Smooth muscle cell (in vitro differentiated cells): ENCODE results near the gene EIF5AL1. TPM values are rescaled to one million over a fixed set of nuclear protein-coding genes. Genes with fewer than 3 reads are reported as not detected.

Experiments
- DNase-seq: peaks from one replicate; lab custom pipeline; 2025; ENCODE audit not compliant: unreplicated experiment; lab: John Stamatoyannopoulos, UW
- H2AFZ ChIP-seq: fragments of 200-600 bp; sonication (generic); 2 replicates; pipeline ENCODE4 v1.6.0; 2016; ENCODE audit warnings: antibody characterized with exemption, low read depth, mild to moderate bottlenecking
- H3F3A ChIP-seq: fragments of 200-600 bp; sonication (generic); 2 replicates; pipeline ENCODE4 v1.6.0; 2017; ENCODE audit warnings: antibody characterized with exemption, low read depth
- H3K27ac ChIP-seq: fragments of 200-600 bp; sonication (generic); 2 replicates; pipeline ENCODE4 v1.5.1; 2016; ENCODE audit warnings: low read depth, mild to moderate bottlenecking
- H3K27me3 ChIP-seq: fragments of 200-600 bp; sonication (generic); 2 replicates; pipeline ENCODE4 v1.6.1; 2016; ENCODE audit warnings: low read depth, mild to moderate bottlenecking
- H3K36me3 ChIP-seq: fragments of 200-600 bp; sonication (generic); 2 replicates; pipeline ENCODE4 v1.5.1; 2016; ENCODE audit warnings: low read depth
- H3K4me1 ChIP-seq: fragments of 200-600 bp; sonication (generic); 2 replicates; pipeline ENCODE4 v1.5.1; 2016; ENCODE audit warnings: low read depth
- H3K4me2 ChIP-seq: fragments of 200-600 bp; sonication (generic); 2 replicates; pipeline ENCODE4 v1.6.0; 2016; ENCODE audit warnings: mild to moderate bottlenecking
- H3K4me3 ChIP-seq: fragments of 200-600 bp; sonication (generic); 2 replicates; pipeline ENCODE4 v1.5.1; 2016; ENCODE audit warnings: mild to moderate bottlenecking
- H3K79me2 ChIP-seq: fragments of 200-600 bp; sonication (generic); 2 replicates; pipeline ENCODE4 v1.6.0; 2016; ENCODE audit warnings: low read depth, mild to moderate bottlenecking
- H3K9ac ChIP-seq: fragments of 200-600 bp; sonication (generic); 2 replicates; pipeline ENCODE4 v1.6.0; 2016; ENCODE audit warnings: low read depth
- H3K9me3 ChIP-seq: fragments of 200-600 bp; sonication (generic); replicated peaks from 2 replicates; pipeline ENCODE4 v1.5.1; 2016; ENCODE audit warnings: low read depth
- H4K20me1 ChIP-seq: fragments of 200-600 bp; sonication (generic); 2 replicates; pipeline ENCODE4 v1.6.0; 2016; ENCODE audit warnings: low read depth
- CTCF ChIP-seq: fragments of 200-600 bp; sonication (generic); IDR thresholded peaks from 2 replicates; pipeline ENCODE4 v1.5.1; 2017; ENCODE audit warnings: borderline replicate concordance, mild to moderate bottlenecking, antibody characterized with exemption; ENCODE audit not compliant: insufficient read depth, poor library complexity, severe bottlenecking
- WGBS: methylation state at CpG from one replicate; pipeline ENCODE4 v1.1.7; 2016; ENCODE audit warnings: low lambda C conversion rate; 5-methylcytosine and 5-hydroxymethylcytosine counted together
- polyA plus RNA-seq: library from polyadenylated mRNA; unstranded; fragments of >200 nt; fragmentation: Nextera tagmentation; extraction: Ambion mirVana; gene quantifications from 2 replicates; pipeline ENCODE4 v1.2.1, GENCODE V29; 2016
- total RNA-seq: library from RNA; depleted of rRNA; stranded (reverse); fragments of >200 nt; gene quantifications from 2 replicates; pipeline ENCODE4 v1.2.3, GENCODE V29; 2014

The EIF5AL1 gene
- total and polyA plus RNA-seq, 2 experiments from 2014 or later, result 0.49 to 1.6 TPM

GRCh38 chr10:79492839-79493238 is 19.5 kb upstream of the EIF5AL1 start:
- no peak for DNase-seq
- no peak for TF ChIP-seq CTCF
- no peak overlapping the region for H2AFZ ChIP-seq

GRCh38 chr10:79493806-79494205 is 18.5 kb upstream of the EIF5AL1 start:
- Histone ChIP-seq H3K27me3 (no peaks in the 10 kb centered on the region), H3K4me2 (no peak overlapping the region), H3K9ac (no peak overlapping the region), H3K4me1 (peaks cover 7% of the 10 kb centered on the region), H2AFZ (no peak overlapping the region), H3K79me2 (no peaks in the 10 kb centered on the region), H3K36me3 (no peaks in the 10 kb centered on the region), H4K20me1 (no peaks in the 10 kb centered on the region), H3F3A (no peaks in the 10 kb centered on the region), H3K9me3 (no peaks in the 10 kb centered on the region), H3K4me3 (no peak overlapping the region), H3K27ac (no peak overlapping the region)
- TF ChIP-seq CTCF, result no peak
- no peak for DNase-seq
- 64% methylated on average over 1 of the region's 1 CpG for WGBS

More at GRCh38 chr10:79492839-79493238, 19.5 kb upstream of the EIF5AL1 start:
- H3K9ac ChIP-seq, result no peak overlapping the region
- H3K4me2 ChIP-seq, result no peak overlapping the region
- H3K9me3 ChIP-seq, result no peaks in the 10 kb centered on the region
- no peaks in the 10 kb centered on the region for H3K79me2 ChIP-seq
- peaks cover 7% of the 10 kb centered on the region for H3K4me1 ChIP-seq
- H4K20me1 ChIP-seq, result no peaks in the 10 kb centered on the region
- H3F3A ChIP-seq, result peaks cover 3% of the 10 kb centered on the region
- no peak overlapping the region for H3K4me3 ChIP-seq
- no peaks in the 10 kb centered on the region for H3K36me3 ChIP-seq
- no peaks in the 10 kb centered on the region for H3K27me3 ChIP-seq
- 90% methylated on average over 3 of the region's 3 CpGs for WGBS
- no peak overlapping the region for H3K27ac ChIP-seq

GRCh38 chr10:79494871-79495705 is 17.2 kb upstream of the EIF5AL1 start:
- H3F3A ChIP-seq, result no peaks in the 10 kb centered on the region
- TF ChIP-seq CTCF, result no peak
- no peak overlapping the region for H3K4me2 ChIP-seq
- H3K36me3 ChIP-seq, result no peaks in the 10 kb centered on the region
- H3K27me3 ChIP-seq, result no peaks in the 10 kb centered on the region
- no peak overlapping the region for H3K4me3 ChIP-seq
- H4K20me1 ChIP-seq, result no peaks in the 10 kb centered on the region
- peaks cover 7% of the 10 kb centered on the region for H3K4me1 ChIP-seq
- H2AFZ ChIP-seq, result no peak overlapping the region
- no peak for DNase-seq
- H3K79me2 ChIP-seq, result no peaks in the 10 kb centered on the region
- H3K27ac ChIP-seq, result no peak overlapping the region
- H3K9ac ChIP-seq, result no peak overlapping the region
- no peaks in the 10 kb centered on the region for H3K9me3 ChIP-seq
- 91% methylated on average over 17 of the region's 17 CpGs for WGBS

GRCh38 chr10:79495791-79496190 is 16.5 kb upstream of the EIF5AL1 start:
- no peak overlapping the region for H3K27ac ChIP-seq
- H2AFZ ChIP-seq, result no peak overlapping the region
- no peaks in the 10 kb centered on the region for H4K20me1 ChIP-seq
- H3K4me1 ChIP-seq, result no peaks in the 10 kb centered on the region
- H3K27me3 ChIP-seq, result no peaks in the 10 kb centered on the region
- H3K36me3 ChIP-seq, result no peaks in the 10 kb centered on the region
- H3K4me2 ChIP-seq, result no peak overlapping the region
- no peak for DNase-seq
- no peaks in the 10 kb centered on the region for H3F3A ChIP-seq
- no peak overlapping the region for H3K4me3 ChIP-seq
- H3K9me3 ChIP-seq, result no peaks in the 10 kb centered on the region
- no peak for TF ChIP-seq CTCF
- no peak overlapping the region for H3K9ac ChIP-seq
- 89% methylated on average over 6 of the region's 6 CpGs for WGBS
- H3K79me2 ChIP-seq, result no peaks in the 10 kb centered on the region
